H1 (cell line): Measurements from ENCODE around the gene RIF1. TPM values are rescaled to one million over a fixed set of nuclear protein-coding genes. Genes with fewer than 3 reads are reported as not detected.

Experiments used
- CTCF ChIA-PET: fragments of 300-600 bp; sonication (Branson Sonifier 250); formaldehyde crosslinking; loops from one replicate; lab custom pipeline; 2021; ENCODE audit not compliant: partially characterized antibody; lab: Charles Lee
- POLR2A ChIA-PET: fragments of 300-600 bp; sonication (Branson Sonifier 250); formaldehyde crosslinking; loops from one replicate; lab custom pipeline; 2021; ENCODE audit warnings: inconsistent platforms; ENCODE audit not compliant: partially characterized antibody; lab: Charles Lee
- DNase-seq, 2 experiments: peaks; one replicate each; pipeline versions ENCODE4 v3.0.0 to v3.0.0-alpha.2; 2010 to 2022; ENCODE audit warnings: low spot score in 2 of 2, low read depth in 1 of 2, mixed read lengths in 1 of 2
- FAIRE-seq: peaks from 2 replicates; lab custom pipeline; 2011; peaks lifted over from hg19 to GRCh38; lab: Jason Lieb, UNC
- H2AFZ ChIP-seq: 2 replicates; pipeline ENCODE4 v1.8.1; 2012; ENCODE audit warnings: low read length, inconsistent platforms
- H2AK5ac ChIP-seq: 2 replicates; pipeline ENCODE4 v1.6.1; 2013; ENCODE audit warnings: low read depth, low read length
- H2BK120ac ChIP-seq: replicated peaks from 2 replicates; pipeline ENCODE3; 2013; ENCODE audit warnings: low read depth, low read length, inconsistent platforms
- H2BK12ac ChIP-seq: 2 replicates; pipeline ENCODE4 v1.6.1; 2013; ENCODE audit warnings: low read depth, low read length
- H2BK15ac ChIP-seq: 2 replicates; pipeline ENCODE4 v1.6.1; 2013; ENCODE audit warnings: low read length
- H2BK20ac ChIP-seq: 2 replicates; pipeline ENCODE4 v1.6.1; 2013; ENCODE audit warnings: low read length
- H2BK5ac ChIP-seq: 2 replicates; pipeline ENCODE4 v1.6.1; 2013; ENCODE audit warnings: low read depth, low read length
- H3K14ac ChIP-seq: 2 replicates; pipeline ENCODE4 v1.6.1; 2013; ENCODE audit warnings: inconsistent platforms; ENCODE audit not compliant: insufficient read length
- H3K18ac ChIP-seq: 2 replicates; pipeline ENCODE4 v1.6.1; 2013; ENCODE audit warnings: low read length; ENCODE audit errors: extremely low read depth
- H3K23ac ChIP-seq: 2 replicates; pipeline ENCODE4 v1.6.1; 2013; ENCODE audit warnings: inconsistent platforms; ENCODE audit not compliant: insufficient read length
- H3K23me2 ChIP-seq: 2 replicates; pipeline ENCODE4 v1.6.1; 2013; ENCODE audit warnings: low read depth, low read length
- H3K27ac ChIP-seq: 2 replicates; pipeline ENCODE4 v1.6.1; 2011; ENCODE audit warnings: low read depth, low read length, inconsistent platforms
- H3K27me3 ChIP-seq, 4 experiments: replicated peaks in 1 of 4; 1 replicate in 1 of 4; 2 replicates in 3 of 4; pipeline versions ENCODE4 v1.6.1 to v1.8.1; 2011 to 2013; ENCODE audit warnings: low read length in 3 of 4, mild to moderate bottlenecking in 3 of 4, inconsistent platforms in 2 of 4, mixed read lengths in 2 of 4, moderate library complexity in 1 of 4; ENCODE audit not compliant: control insufficient read depth in 3 of 4, insufficient read depth in 3 of 4; ENCODE audit errors: extremely low read depth in 1 of 4
- H3K36me3 ChIP-seq, 4 experiments: 2 replicates each; pipeline versions ENCODE4 v1.6.1 to v1.8.1; 2011 to 2013; ENCODE audit warnings: mild to moderate bottlenecking in 4 of 4, low read length in 3 of 4, moderate library complexity in 2 of 4, control low read depth in 1 of 4, inconsistent platforms in 1 of 4; ENCODE audit not compliant: insufficient read depth in 4 of 4, control insufficient read depth in 2 of 4
- H3K4ac ChIP-seq: replicated peaks from 2 replicates; pipeline ENCODE3; 2013; ENCODE audit warnings: low read length, low read depth, mixed read lengths, inconsistent platforms; ENCODE audit not compliant: insufficient read length
- H3K4me1 ChIP-seq, 4 experiments: replicated peaks in 1 of 4; 1 replicate in 1 of 4; 2 replicates in 3 of 4; pipeline versions ENCODE4 v1.6.1 to v1.8.1; 2011 to 2013; ENCODE audit warnings: low read length in 3 of 4, inconsistent platforms in 2 of 4, mixed read lengths in 1 of 4; ENCODE audit not compliant: insufficient read depth in 4 of 4, control insufficient read depth in 3 of 4
- H3K4me2 ChIP-seq, 2 experiments: 2 replicates each; pipeline versions ENCODE4 v1.6.1 to v1.8.1; 2011 to 2013; ENCODE audit warnings: low read depth in 2 of 2, low read length in 2 of 2, control low read depth in 1 of 2, inconsistent platforms in 1 of 2, mild to moderate bottlenecking in 1 of 2; ENCODE audit not compliant: insufficient read depth in 1 of 2
- H3K4me3 ChIP-seq, 4 experiments: fragments of 200-600, 300-600 bp in 1 of 4; sonication (generic), shearing (Covaris generic), sonication (Bioruptor Twin) in 1 of 4; 2 replicates each; pipeline versions ENCODE4 v1.5.1 to v1.8.1; 2011 to 2016; ENCODE audit warnings: low read length in 4 of 4, low read depth in 3 of 4, control low read depth in 2 of 4, inconsistent platforms in 2 of 4, mild to moderate bottlenecking in 2 of 4, mixed read lengths in 1 of 4, moderate library complexity in 1 of 4; ENCODE audit not compliant: insufficient read depth in 2 of 4; ENCODE audit errors: extremely low read depth in 1 of 4
- H3K56ac ChIP-seq: replicated peaks from 2 replicates; pipeline ENCODE3; 2013; ENCODE audit warnings: low read depth, mild to moderate bottlenecking, mixed read lengths, low read length, inconsistent platforms; ENCODE audit not compliant: insufficient read length
- H3K79me1 ChIP-seq: 2 replicates; pipeline ENCODE4 v1.6.1; 2013; ENCODE audit warnings: low read depth, low read length, control low read depth
- H3K79me2 ChIP-seq, 2 experiments: 2 replicates each; pipeline versions ENCODE4 v1.6.1 to v1.8.1; 2012 to 2013; ENCODE audit warnings: low read length in 2 of 2, mild to moderate bottlenecking in 2 of 2, inconsistent platforms in 1 of 2; ENCODE audit not compliant: insufficient read depth in 2 of 2, control insufficient read depth in 1 of 2
- H3K9ac ChIP-seq, 4 experiments: replicated peaks in 1 of 4; 1 replicate in 1 of 4; 2 replicates in 3 of 4; pipeline versions ENCODE4 v1.6.1 to v1.8.1; 2011 to 2013; ENCODE audit warnings: low read depth in 3 of 4, low read length in 3 of 4, control low read depth in 2 of 4, mild to moderate bottlenecking in 2 of 4, moderate library complexity in 2 of 4, inconsistent platforms in 1 of 4; ENCODE audit errors: extremely low read depth in 1 of 4
- H3K9me3 ChIP-seq, 2 experiments: 2 replicates each; pipeline versions ENCODE4 v1.6.1 to v1.8.1; 2012 to 2013; ENCODE audit warnings: mild to moderate bottlenecking in 2 of 2, moderate library complexity in 2 of 2, control low read depth in 1 of 2, inconsistent platforms in 1 of 2, low read depth in 1 of 2, low read length in 1 of 2, mixed read lengths in 1 of 2; ENCODE audit not compliant: insufficient read depth in 2 of 2
- H4K20me1 ChIP-seq, 2 experiments: replicated peaks in 1 of 2; 2 replicates each; pipeline versions ENCODE3 to v1.8.1; 2011 to 2013; ENCODE audit warnings: inconsistent platforms in 2 of 2, low read length in 2 of 2, mild to moderate bottlenecking in 1 of 2; ENCODE audit not compliant: insufficient read depth in 2 of 2, control insufficient read depth in 1 of 2
- H4K5ac ChIP-seq: 2 replicates; pipeline ENCODE4 v1.6.1; 2013; ENCODE audit warnings: low read length, low read depth, mixed read lengths, inconsistent platforms; ENCODE audit not compliant: insufficient read length
- H4K8ac ChIP-seq: 2 replicates; pipeline ENCODE4 v1.8.0; 2013; ENCODE audit warnings: mild to moderate bottlenecking, moderate library complexity, low read length, inconsistent platforms; ENCODE audit not compliant: insufficient read depth; ENCODE audit errors: extremely low read depth
- H4K91ac ChIP-seq: replicated peaks from 2 replicates; pipeline ENCODE3; 2013; ENCODE audit warnings: low read length, mixed read lengths, inconsistent platforms; ENCODE audit not compliant: insufficient read length
- CHD2 ChIP-seq: IDR thresholded peaks from 2 replicates; pipeline ENCODE4 v1.6.1; 2012; ENCODE audit warnings: low read length, improper control_type of control experiment
- TBP ChIP-seq: IDR thresholded peaks from 2 replicates; pipeline ENCODE4 v1.6.1; 2011; ENCODE audit warnings: low read depth, low read length, improper control_type of control experiment
- WGBS, 2 experiments: shearing (Covaris generic) in 1 of 2; methylation state at CpG; one replicate each; pipeline versions ENCODE4 v1.1.6 to v1.1.7; 2013 to 2015; ENCODE audit warnings: low lambda C conversion rate in 2 of 2, mixed read lengths in 2 of 2, inconsistent platforms in 1 of 2, low coverage in 1 of 2, missing lambda C conversion rate in 1 of 2; ENCODE audit not compliant: insufficient replicate concordance in 2 of 2, insufficient coverage in 1 of 2, insufficient read length in 1 of 2; ENCODE audit errors: extremely low coverage in 1 of 2, missing lambda C conversion rate in 1 of 2; 5-methylcytosine and 5-hydroxymethylcytosine counted together
- polyA plus RNA-seq, 7 experiments: library from polyadenylated mRNA; depleted of rRNA in 3 of 7; stranded (reverse) in 5 of 7; unstranded in 2 of 7; fragments of >200 nt in 5 of 7; fragments of 200-250 nt in 2 of 7; gene quantifications; 1 replicate in 5 of 7; 2 replicates in 1 of 7; 4 replicates in 1 of 7; pipeline versions ENCODE4 v1.2.1 to v1.2.3, GENCODE V29; 2011 to 2013; ENCODE audit warnings: missing spikeins in 2 of 7, mixed read lengths in 2 of 7
- total RNA-seq: library from RNA; stranded (reverse); fragmentation: NEBNext Ultra II Directional; extraction: Animal tissue kit (Norgen Biotek cat#: 25700); gene quantifications from 2 replicates; pipeline ENCODE4 v1.2.1, GENCODE V29; 2021

RIF1 gene
- total and polyA plus RNA-seq, 2 of the 8 experiments (the other 6 are each of a cell fraction or from before 2014, with no cell fraction given) = 9.5 to 104 TPM

DNA sequence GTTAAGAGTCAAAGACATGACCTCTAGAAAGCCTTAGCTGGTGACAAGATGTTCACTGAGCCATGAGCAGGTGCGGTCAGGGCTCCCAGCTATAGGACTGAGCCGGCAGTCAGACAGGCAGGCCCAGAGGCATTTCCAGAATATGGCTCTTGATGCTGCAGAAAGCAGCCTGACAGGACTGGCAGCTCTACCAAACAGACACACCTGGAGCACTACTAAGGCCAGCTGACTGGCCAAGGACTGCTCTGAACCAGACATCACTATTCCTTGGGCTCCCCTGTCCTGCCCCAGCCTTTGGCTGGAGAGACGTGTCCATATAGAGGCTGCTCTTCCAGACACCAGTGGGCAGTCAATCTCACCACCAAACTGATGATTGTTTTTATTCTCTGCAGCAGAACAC, 98.8 kb downstream of the RIF1 start:
- H3K4me1 ChIP-seq = no peaks in the 10 kb centered on the region
- H3K56ac ChIP-seq = no peak overlapping the region
- H4K91ac ChIP-seq = no peak overlapping the region
- H2BK15ac ChIP-seq = no peak overlapping the region
- ChIA-PET CTCF (no interaction called here), POLR2A (no interaction called here)
- H3K27ac ChIP-seq = no peak overlapping the region
- WGBS, 2 experiments = 95% methylated on average over 3 of the region's 3 CpGs; no CpG with 5 or more reads in 1 of the 2 experiments
- H3K9me3 ChIP-seq = no peaks in the 10 kb centered on the region
- no peak overlapping the region for H2BK120ac ChIP-seq
- no peak overlapping the region for H4K8ac ChIP-seq
- no peak for DNase-seq
- H3K18ac ChIP-seq = no peak overlapping the region
- no peak overlapping the region for H3K4me3 ChIP-seq
- no peak overlapping the region for H2BK20ac ChIP-seq
- H2AK5ac ChIP-seq = no peak overlapping the region
- no peak for FAIRE-seq
- no peak overlapping the region for H4K5ac ChIP-seq
- H3K36me3 ChIP-seq = peaks cover 0 to 4% (median 3%) of the 10 kb centered on the region in 4 experiments; a peak in 2 of 8 replicates
- H3K27me3 ChIP-seq = no peaks in the 10 kb centered on the region
- H2BK5ac ChIP-seq = no peak overlapping the region
- H3K79me1 ChIP-seq = no peaks in the 10 kb centered on the region
- H2AFZ ChIP-seq = no peak overlapping the region
- no peak overlapping the region for H3K23ac ChIP-seq
- no peak overlapping the region for H3K9ac ChIP-seq
- H3K4me2 ChIP-seq = no peak overlapping the region
- no peaks in the 10 kb centered on the region for H3K79me2 ChIP-seq
- H2BK12ac ChIP-seq = no peak overlapping the region
- no peak overlapping the region for H3K14ac ChIP-seq
- no peaks in the 10 kb centered on the region for H4K20me1 ChIP-seq
- H3K4ac ChIP-seq = no peak overlapping the region
- H3K23me2 ChIP-seq = no peaks in the 10 kb centered on the region
- no peak for TF ChIP-seq CHD2
- TF ChIP-seq TBP = no peak
